NOMO-1 treated with dmso at 0.1 percent for 144 hours (cell line): ENCODE results near the gene SGIP1.

ENCODE experiments used
- DNase-seq: peaks from one replicate; lab custom pipeline; 2025; ENCODE audit not compliant: unreplicated experiment; lab: John Stamatoyannopoulos, UW

Gene SGIP1

GRCh38 chr1:66676613-66677298 lies 142.8 kb downstream of the SGIP1 start:
- DNase-seq: no peak

GRCh38 chr1:66678146-66678545 lies 144.2 kb downstream of the SGIP1 start:
- no peak for DNase-seq

- no peak for DNase-seq
Observed at GRCh38 chr1:66679140-66679539, 145.2 kb downstream of the SGIP1 start.

DNA sequence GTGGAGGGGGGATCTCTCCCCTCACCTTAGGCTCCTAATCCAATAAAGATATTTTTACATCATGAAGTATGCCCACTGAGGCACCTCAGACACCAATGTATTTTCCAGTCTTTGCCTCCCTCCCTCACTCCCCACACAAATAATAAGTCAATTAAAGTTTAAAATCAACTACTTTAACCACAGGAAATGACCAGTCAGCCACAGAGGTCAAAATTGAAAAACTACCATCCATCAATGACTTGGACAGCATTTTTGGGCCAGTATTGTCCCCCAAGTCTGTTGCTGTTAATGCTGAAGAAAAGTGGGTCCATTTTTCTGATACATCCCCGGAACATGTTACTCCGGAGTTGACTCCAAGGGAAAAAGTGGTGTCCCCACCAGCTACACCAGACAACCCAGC lies 147.7 kb downstream of the SGIP1 start:
- DNase-seq: no peak

DNA sequence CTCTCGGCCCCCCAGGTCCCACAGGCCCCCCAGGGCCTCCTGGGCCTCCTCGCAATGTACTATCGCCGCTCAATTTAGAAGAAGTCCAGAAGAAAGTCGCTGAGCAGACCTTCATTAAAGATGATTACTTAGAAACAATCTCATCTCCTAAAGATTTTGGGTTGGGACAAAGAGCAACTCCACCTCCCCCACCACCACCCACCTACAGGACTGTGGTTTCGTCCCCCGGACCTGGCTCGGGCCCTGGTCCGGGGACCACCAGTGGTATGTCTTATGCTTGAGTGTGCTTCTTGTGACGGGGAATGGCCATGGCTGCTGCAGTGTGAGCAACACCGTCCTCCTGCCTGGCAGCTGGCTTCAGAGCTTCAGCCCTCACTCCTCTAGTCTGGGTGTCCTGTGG lies 148.2 kb downstream of the SGIP1 start:
- no peak for DNase-seq

DNA sequence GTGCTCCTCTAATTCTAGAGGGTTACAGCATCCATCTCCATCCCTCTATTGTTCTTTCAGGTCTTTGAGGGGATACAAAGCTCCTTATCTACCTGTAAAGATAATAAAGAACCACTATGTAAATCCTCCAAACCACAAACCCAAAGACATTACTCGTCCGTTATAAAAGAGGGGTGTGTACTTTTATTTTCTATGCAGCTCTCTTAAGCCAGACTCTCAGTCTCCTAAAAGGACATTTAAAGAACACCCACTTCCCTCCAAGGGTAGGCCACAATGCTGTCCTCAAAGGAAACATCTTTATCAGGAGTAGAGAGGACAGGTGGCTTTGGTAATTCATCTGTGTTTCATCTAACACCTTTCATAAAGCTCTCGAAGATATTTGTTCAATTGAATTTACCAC lies 150.4 kb downstream of the SGIP1 start:
- no peak for DNase-seq

GRCh38 chr1:66685265-66685664 lies 151.3 kb downstream of the SGIP1 start:
- no peak for DNase-seq

DNA sequence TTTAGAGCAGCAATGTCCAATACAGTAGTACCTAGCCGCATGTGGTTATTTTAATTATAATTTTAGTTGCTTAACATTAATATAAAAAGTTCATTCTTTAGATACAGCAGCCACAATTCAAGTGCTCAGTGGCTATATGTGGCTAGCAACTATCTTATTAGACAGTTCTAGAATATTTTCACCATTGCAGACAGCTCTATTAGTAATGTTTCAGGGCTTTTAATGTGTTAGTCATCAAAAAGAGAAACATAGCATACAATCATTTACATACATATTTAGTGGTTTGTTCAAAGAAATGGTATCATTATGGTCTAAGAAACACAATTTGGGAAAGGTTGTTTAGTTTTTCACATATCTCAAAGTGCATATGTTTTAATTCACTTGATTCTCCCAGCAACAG lies 151.7 kb downstream of the SGIP1 start:
- no peak for DNase-seq

DNA sequence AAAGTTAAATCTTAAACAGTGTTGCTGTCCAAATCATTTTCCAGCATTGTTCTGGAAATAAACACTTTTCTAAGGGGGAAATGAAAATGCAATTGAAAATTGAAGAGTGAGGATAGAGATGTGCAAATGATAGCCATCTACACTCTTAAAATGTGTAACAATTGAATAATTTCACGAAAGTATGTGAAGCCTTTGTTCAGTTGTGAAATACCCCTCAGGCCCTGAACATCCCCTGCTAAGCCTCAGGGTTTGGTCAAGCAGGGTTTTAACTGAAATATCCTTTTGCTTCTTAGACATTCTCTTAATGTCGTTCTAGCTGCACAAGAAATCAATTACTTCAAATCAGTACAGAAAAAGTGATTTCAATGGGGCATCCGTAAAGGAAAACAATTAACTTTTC lies 152.5 kb downstream of the SGIP1 start:
- DNase-seq: no peak

DNA sequence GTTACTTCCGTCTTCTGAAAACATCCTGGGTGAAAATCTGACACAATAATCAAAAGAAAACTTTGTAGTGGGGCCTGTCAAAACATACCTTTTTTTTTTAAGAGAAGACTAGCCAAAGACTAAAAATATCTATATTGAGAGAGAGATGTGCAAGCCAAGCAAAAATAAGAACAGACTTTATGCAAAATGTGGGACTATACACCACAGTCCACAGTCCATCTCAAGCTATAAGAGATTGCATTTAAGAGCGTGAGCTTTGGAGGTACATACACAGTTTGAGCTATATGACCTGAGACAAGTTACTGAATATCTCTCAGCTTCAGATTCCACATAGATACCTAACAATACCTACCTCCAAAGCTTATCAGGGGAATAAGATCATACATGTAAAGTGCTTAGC lies 153.4 kb downstream of the SGIP1 start:
- DNase-seq: no peak

DNA sequence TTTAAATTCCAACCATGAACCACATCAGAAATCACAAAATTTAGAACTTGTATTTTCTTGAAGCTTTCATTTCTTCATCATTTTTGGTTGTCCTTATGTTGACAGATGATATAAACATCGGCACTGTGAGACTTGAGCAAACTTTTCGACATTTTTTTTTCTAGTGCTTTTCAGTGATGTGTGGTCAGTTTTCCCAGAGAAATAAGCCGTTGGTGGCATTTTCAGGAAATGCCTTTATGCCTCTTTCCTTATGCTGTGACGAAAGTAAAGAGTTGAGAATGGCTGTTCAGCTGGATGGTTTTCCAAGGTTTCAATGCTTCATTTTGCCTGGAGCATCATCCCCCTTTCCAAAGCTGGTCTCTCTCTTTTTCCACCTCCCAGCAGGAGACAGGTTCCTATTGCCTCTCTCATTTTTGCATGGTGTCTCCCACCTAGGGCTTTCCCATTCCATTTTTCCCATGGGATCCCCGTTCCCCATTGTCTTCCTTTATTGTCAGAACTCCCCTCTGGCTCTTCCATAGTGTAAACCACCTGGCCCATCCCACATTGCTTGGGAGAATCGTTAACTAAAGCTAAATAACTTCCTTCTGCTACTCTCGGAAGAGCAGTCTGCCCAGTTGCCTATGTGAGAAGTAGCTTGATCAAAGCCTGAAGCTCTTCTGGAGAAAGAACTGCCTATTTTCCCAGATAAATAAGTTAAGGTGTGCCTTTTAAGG lies 156.9 kb downstream of the SGIP1 start:
- DNase-seq: no peak

DNA sequence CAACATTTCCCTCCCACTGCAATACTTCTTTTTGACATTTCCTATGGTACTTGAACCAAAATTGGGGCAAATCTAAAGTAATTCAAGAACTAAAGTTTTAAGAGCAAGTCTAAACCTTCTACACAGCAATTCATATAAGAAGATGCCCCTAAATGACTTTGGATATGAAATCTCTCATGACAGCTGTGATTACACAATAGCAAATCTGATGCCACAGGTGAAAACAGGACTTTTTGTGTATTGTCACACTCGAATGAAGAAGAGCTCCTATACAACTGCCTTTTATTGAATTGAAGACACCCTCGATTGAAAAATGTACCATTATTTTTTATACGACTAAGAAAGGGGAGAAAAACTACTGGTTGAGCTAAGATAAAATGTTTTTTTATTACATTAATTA lies 158.7 kb downstream of the SGIP1 start:
- no peak for DNase-seq

GRCh38 chr1:66693856-66694255 lies 159.9 kb downstream of the SGIP1 start:
- no peak for DNase-seq

GRCh38 chr1:66695116-66695515 lies 161.2 kb downstream of the SGIP1 start:
- DNase-seq: no peak

- no peak for DNase-seq
Observed at GRCh38 chr1:66696771-66697170, 162.8 kb downstream of the SGIP1 start.

DNA sequence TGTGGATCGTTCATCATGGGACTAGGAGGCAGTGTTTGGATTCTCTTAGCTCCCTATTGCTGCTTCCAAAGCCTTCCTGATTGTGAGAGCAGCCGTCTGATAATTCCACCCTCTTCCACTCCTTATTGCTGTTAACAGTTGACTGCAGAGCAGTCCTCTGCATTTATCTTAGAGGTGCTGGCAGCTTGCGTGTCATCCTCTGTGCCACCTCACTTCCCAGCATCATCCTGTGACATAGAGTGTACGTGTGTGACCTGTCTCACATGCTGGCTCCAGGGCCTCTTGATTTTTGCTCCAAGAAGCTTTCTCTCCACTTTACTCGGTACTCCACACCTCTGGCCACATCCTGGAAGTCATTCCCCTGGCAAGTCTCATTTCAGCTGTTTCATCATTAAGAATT lies 165.3 kb downstream of the SGIP1 start:
- no peak for DNase-seq

GRCh38 chr1:66704177-66704875 lies 170.4 kb downstream of the SGIP1 start:
- no peak for DNase-seq

DNA sequence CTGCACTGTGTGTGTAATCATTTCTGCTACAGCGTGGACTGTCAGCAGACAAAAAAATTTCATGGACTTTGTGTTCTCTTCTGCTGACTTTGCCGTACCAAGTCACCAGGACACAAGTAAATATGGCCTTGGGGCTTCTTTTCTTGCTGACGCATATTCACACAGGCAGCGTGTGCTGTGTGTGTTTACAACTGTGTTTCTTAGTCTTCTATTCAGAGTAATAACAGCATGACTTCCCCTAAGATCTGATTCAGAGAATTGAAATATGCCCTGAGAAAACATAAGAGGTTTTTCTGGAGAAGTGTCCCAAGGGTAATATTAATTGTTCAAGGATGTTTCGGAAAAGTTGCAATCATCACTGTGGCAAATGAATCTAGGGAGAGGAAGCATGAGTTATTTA lies 171.2 kb downstream of the SGIP1 start:
- DNase-seq: no peak

DNA sequence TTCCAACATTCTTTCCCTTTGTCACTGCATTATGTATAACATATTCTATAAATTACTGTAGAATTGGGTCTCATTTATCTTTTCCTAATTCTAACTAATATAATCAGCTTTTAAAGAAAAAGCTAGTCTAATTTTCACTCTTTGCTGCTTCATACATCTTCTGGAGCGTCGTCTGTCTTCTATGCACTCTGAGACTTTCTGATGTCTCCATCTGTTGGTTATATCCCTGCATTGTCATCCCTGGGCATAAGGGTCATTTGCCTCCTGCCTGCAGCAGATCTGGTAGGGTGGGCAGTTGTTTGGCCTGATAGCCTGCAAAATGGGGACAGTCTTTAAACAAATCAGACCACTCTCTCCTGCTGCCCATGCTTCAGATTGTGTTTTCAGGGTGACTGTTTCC lies 177.5 kb downstream of the SGIP1 start:
- no peak for DNase-seq

GRCh38 chr1:66712839-66713238 lies 178.9 kb downstream of the SGIP1 start:
- no peak for DNase-seq

DNA sequence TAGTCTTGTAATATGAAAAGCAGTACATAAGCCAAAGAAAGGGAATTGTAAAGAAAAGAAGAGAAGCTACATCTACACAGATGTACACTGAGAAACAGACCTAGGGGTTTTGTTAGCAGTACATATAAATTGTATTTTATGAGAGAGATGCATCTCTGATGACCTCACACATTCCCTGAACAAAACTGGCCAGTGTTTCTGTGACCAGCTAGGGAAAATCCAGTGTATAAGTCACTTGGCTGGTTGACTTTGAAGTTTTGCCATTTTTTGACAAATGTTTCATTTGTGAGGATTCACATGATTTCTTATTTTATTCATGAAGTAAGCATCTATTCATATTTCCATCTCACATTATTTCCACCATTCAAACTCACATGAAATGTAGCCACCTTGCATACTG lies 190.0 kb downstream of the SGIP1 start:
- DNase-seq: no peak
